Mesendoderm (in vitro differentiated cells): Measurements from ENCODE around the gene CEP170. TPM values are rescaled to one million over a fixed set of nuclear protein-coding genes. Genes with fewer than 3 reads are reported as not detected.
"Not testable (repeated sequence)": the region's sequence is repeated elsewhere in the genome, so short reads cannot be mapped to it uniquely, and the experiment has no call there.

Source experiments
- DNase-seq: peaks from one replicate; pipeline ENCODE4 v3.0.0; 2013
- H2AK5ac ChIP-seq: 2 replicates; pipeline ENCODE4 v1.6.1; 2013; ENCODE audit warnings: low read length, inconsistent platforms
- H2BK120ac ChIP-seq: 2 replicates; pipeline ENCODE4 v1.6.1; 2013; ENCODE audit warnings: low read depth, mild to moderate bottlenecking, low read length, moderate library complexity, mixed read lengths
- H2BK15ac ChIP-seq: replicated peaks from 2 replicates; pipeline ENCODE4 v1.6.1; 2013; ENCODE audit warnings: low read depth, mild to moderate bottlenecking, moderate library complexity
- H2BK5ac ChIP-seq: 2 replicates; pipeline ENCODE4 v1.6.1; 2013; ENCODE audit warnings: low read length, inconsistent platforms
- H3K18ac ChIP-seq: 2 replicates; pipeline ENCODE4 v1.6.1; 2013; ENCODE audit warnings: mild to moderate bottlenecking, low read length, mixed read lengths
- H3K23ac ChIP-seq: one replicate; pipeline ENCODE4 v1.6.1; 2013; ENCODE audit warnings: low read length
- H3K27ac ChIP-seq: 2 replicates; pipeline ENCODE4 v1.5.1; 2013; ENCODE audit warnings: low read depth, mild to moderate bottlenecking, inconsistent platforms, low read length, moderate library complexity
- H3K27me3 ChIP-seq: 2 replicates; pipeline ENCODE4 v1.6.1; 2013; ENCODE audit warnings: low read length, control low read depth, mild to moderate bottlenecking, inconsistent platforms; ENCODE audit not compliant: insufficient read depth, poor library complexity
- H3K36me3 ChIP-seq: 2 replicates; pipeline ENCODE4 v1.6.1; 2013; ENCODE audit warnings: low read length, inconsistent platforms; ENCODE audit not compliant: control insufficient read depth, insufficient read depth
- H3K4ac ChIP-seq: one replicate; pipeline ENCODE4 v1.6.1; 2013; ENCODE audit warnings: low read depth, mild to moderate bottlenecking, low read length, moderate library complexity
- H3K4me1 ChIP-seq: 2 replicates; pipeline ENCODE4 v1.6.1; 2013; ENCODE audit warnings: low read depth, low read length, inconsistent platforms; ENCODE audit not compliant: control insufficient read depth
- H3K4me2 ChIP-seq: 2 replicates; pipeline ENCODE4 v1.6.1; 2013; ENCODE audit warnings: low read length
- H3K4me3 ChIP-seq: 2 replicates; pipeline ENCODE4 v1.5.1; 2013; ENCODE audit warnings: mild to moderate bottlenecking, low read length
- H3K56ac ChIP-seq: one replicate; pipeline ENCODE4 v1.6.1; 2013; ENCODE audit warnings: low read length
- H3K79me1 ChIP-seq: 2 replicates; pipeline ENCODE4 v1.6.1; 2013; ENCODE audit warnings: low read length, inconsistent platforms
- H3K79me2 ChIP-seq: 2 replicates; pipeline ENCODE4 v1.6.1; 2013; ENCODE audit warnings: mild to moderate bottlenecking, low read length; ENCODE audit not compliant: control insufficient read depth, insufficient read depth
- H3K9ac ChIP-seq: 2 replicates; pipeline ENCODE4 v1.6.1; 2013; ENCODE audit warnings: low read length, inconsistent platforms
- H4K5ac ChIP-seq: one replicate; pipeline ENCODE4 v1.6.1; 2013; ENCODE audit warnings: low read length
- H4K8ac ChIP-seq: one replicate; pipeline ENCODE4 v1.6.1; 2013; ENCODE audit warnings: low read depth, mild to moderate bottlenecking, control low read depth, low read length, moderate library complexity
- WGBS: extraction: QIAGEN DNeasy Blood & Tissue Kit; methylation state at CpG from one replicate; pipeline ENCODE4 v1.1.7; 2013; ENCODE audit warnings: low lambda C conversion rate, missing lambda C conversion rate; ENCODE audit not compliant: insufficient coverage; ENCODE audit errors: extremely low coverage; 5-methylcytosine and 5-hydroxymethylcytosine counted together
- small RNA-seq: library from polyadenylated mRNA; stranded (forward); fragments of <200 nt; extraction: miRNeasy Mini kit (QIAGEN cat#:217004); gene quantifications from one replicate; pipeline ENCODE3, GENCODE V24; 2013; ENCODE audit not compliant: insufficient read depth

The CEP170 gene

GRCh38 chr1:243087368-243087767 lies 167.7 kb downstream of the CEP170 start:
- H3K27ac ChIP-seq, H3K36me3 ChIP-seq, H3K23ac ChIP-seq, H3K79me2 ChIP-seq, H3K4me1 ChIP-seq, H3K4me3 ChIP-seq, H2AK5ac ChIP-seq, H3K4me2 ChIP-seq, H3K56ac ChIP-seq, DNase-seq, H4K5ac ChIP-seq, H2BK120ac ChIP-seq, H3K79me1 ChIP-seq, H3K9ac ChIP-seq, H3K4ac ChIP-seq, H3K27me3 ChIP-seq, H2BK5ac ChIP-seq, H3K18ac ChIP-seq, H4K8ac ChIP-seq, H2BK15ac ChIP-seq: not testable (repeated sequence)
- WGBS = no CpG with 5 or more reads among the region's 3 CpGs

Small RNAs within 50 kb of the gene (small RNA-seq; reads per million reads assigned to genes)
- not detected for gene RNU6-747P
